ENCODE measurements around the gene CINP. TPM values are rescaled to one million over a fixed set of nuclear protein-coding genes. Genes with fewer than 3 reads are reported as not detected.

CINP gene
- total RNA-seq, 1 experiment from 2014 or later: 54.6 TPM

DNA sequence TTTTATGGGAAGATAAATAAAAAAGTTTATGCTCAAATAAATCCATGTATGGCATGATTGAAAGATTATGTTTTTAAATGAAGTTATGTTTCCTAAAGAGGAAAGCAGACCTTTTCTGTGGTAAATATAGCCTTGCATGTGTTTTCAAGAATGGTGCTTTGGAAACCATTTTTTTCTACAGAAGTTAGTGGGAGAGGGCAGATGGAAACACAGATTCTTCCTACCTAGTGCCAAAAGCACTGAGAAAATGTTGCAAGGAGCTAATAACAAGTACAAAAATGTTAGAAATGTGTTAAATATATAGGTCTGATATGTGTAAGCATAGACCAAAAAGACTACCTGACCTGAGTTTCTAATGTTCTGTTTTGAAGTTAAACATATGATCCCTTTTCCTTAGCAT is 24.4 kb upstream of the CINP start:
- Histone ChIP-seq H3K79me2 (ENCODE audit: low read depth) (no peaks in the 10 kb centered on the region), H3F3A (ENCODE audit: insufficient read depth, low read depth) (peaks cover 7% of the 10 kb centered on the region; the same call in 1 of the 2 replicates), H3K27me3 (ENCODE audit: insufficient read depth, low read depth) (no peaks in the 10 kb centered on the region), H3K4me3 (no peak overlapping the region), H3K27ac (no peak overlapping the region), H2AFZ (no peak overlapping the region), H3K9me3 (ENCODE audit: insufficient read depth, low read depth) (no peaks in the 10 kb centered on the region), H3K36me3 (ENCODE audit: low read depth) (no peaks in the 10 kb centered on the region; the same call in 1 of the 2 replicates), H3K4me2 (no peak overlapping the region), H3K9me2 (ENCODE audit: insufficient read depth) (no peaks in the 10 kb centered on the region), H3K4me1 (replicated peaks; ENCODE audit: insufficient read depth) (peaks cover 11% of the 10 kb centered on the region), H4K20me1 (ENCODE audit: insufficient read depth) (no peaks in the 10 kb centered on the region)
- no peak for TF ChIP-seq EZH2 (IDR thresholded peaks at IDR 0.05; ENCODE audit: low read depth)
- TF ChIP-seq, protein P1, sequence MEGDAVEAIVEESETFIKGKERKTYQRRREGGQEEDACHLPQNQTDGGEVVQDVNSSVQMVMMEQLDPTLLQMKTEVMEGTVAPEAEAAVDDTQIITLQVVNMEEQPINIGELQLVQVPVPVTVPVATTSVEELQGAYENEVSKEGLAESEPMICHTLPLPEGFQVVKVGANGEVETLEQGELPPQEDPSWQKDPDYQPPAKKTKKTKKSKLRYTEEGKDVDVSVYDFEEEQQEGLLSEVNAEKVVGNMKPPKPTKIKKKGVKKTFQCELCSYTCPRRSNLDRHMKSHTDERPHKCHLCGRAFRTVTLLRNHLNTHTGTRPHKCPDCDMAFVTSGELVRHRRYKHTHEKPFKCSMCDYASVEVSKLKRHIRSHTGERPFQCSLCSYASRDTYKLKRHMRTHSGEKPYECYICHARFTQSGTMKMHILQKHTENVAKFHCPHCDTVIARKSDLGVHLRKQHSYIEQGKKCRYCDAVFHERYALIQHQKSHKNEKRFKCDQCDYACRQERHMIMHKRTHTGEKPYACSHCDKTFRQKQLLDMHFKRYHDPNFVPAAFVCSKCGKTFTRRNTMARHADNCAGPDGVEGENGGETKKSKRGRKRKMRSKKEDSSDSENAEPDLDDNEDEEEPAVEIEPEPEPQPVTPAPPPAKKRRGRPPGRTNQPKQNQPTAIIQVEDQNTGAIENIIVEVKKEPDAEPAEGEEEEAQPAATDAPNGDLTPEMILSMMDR (conservative IDR thresholded peaks at IDR 0.05): no peak
- CTCF ChIA-PET: no interaction called here
- no peak for DNase-seq
- POLR2A ChIA-PET (ENCODE audit: unreplicated experiment): no interaction called here
- intact Hi-C loops (cut with micrococcal nuclease; ENCODE audit: unreplicated experiment): no loop called here
- BruUV-seq (replicated peaks): no TSS peak

- intact Hi-C loops (cut with micrococcal nuclease; ENCODE audit: unreplicated experiment): no loop called here
- Histone ChIP-seq H3K9me3 (ENCODE audit: insufficient read depth, low read depth) (no peaks in the 10 kb centered on the region), H3K36me3 (ENCODE audit: low read depth) (peaks cover 33% of the 10 kb centered on the region), H3K27ac (no peak overlapping the region), H3K79me2 (ENCODE audit: low read depth) (no peaks in the 10 kb centered on the region), H3K4me2 (no peak overlapping the region), H3K4me1 (replicated peaks; ENCODE audit: insufficient read depth) (no peaks in the 10 kb centered on the region), H3F3A (ENCODE audit: insufficient read depth, low read depth) (0 out of 2 replicates have a peak, but pooled peaks cover 4% of the 10 kb centered on the region), H3K9me2 (ENCODE audit: insufficient read depth) (no peaks in the 10 kb centered on the region), H2AFZ (no peak overlapping the region), H3K4me3 (no peak overlapping the region), H4K20me1 (ENCODE audit: insufficient read depth) (peaks cover 3% of the 10 kb centered on the region), H3K27me3 (ENCODE audit: insufficient read depth, low read depth) (no peaks in the 10 kb centered on the region)
- no peak for DNase-seq
- TF ChIP-seq, protein P1 (conservative IDR thresholded peaks at IDR 0.05): no peak
- TF ChIP-seq EZH2 (IDR thresholded peaks at IDR 0.05; ENCODE audit: low read depth): no peak
- BruUV-seq (replicated peaks): no TSS peak
- ChIA-PET POLR2A (ENCODE audit: unreplicated experiment) (no interaction called here), CTCF (no interaction called here)
Measured at GRCh38 chr14:102378830-102379229, 16.1 kb upstream of the CINP start.

GRCh38 chr14:102377696-102378095 is 15.0 kb upstream of the CINP start:
- no peak for TF ChIP-seq EZH2 (IDR thresholded peaks at IDR 0.05; ENCODE audit: low read depth)
- TF ChIP-seq, protein P1 (conservative IDR thresholded peaks at IDR 0.05): no peak
- H3K4me3 ChIP-seq: no peak overlapping the region
- peaks cover 33% of the 10 kb centered on the region for H3K36me3 ChIP-seq (ENCODE audit: low read depth)
- ChIA-PET CTCF (no interaction called here), POLR2A (ENCODE audit: unreplicated experiment) (no interaction called here)
- no peak overlapping the region for H3K27ac ChIP-seq
- H3K9me3 ChIP-seq (ENCODE audit: insufficient read depth, low read depth): no peaks in the 10 kb centered on the region
- DNase-seq: no peak
- H3K4me1 ChIP-seq (replicated peaks; ENCODE audit: insufficient read depth): no peaks in the 10 kb centered on the region
- H3F3A ChIP-seq (ENCODE audit: insufficient read depth, low read depth): peaks cover 4% of the 10 kb centered on the region; the same call in 1 of the 2 replicates
- H3K4me2 ChIP-seq: no peak overlapping the region
- no peaks in the 10 kb centered on the region for H3K9me2 ChIP-seq (ENCODE audit: insufficient read depth)
- BruUV-seq (replicated peaks): no TSS peak
- intact Hi-C loops (cut with micrococcal nuclease; ENCODE audit: unreplicated experiment): no loop called here
- no peak overlapping the region for H2AFZ ChIP-seq
- no peaks in the 10 kb centered on the region for H3K79me2 ChIP-seq (ENCODE audit: low read depth)
- H3K27me3 ChIP-seq (ENCODE audit: insufficient read depth, low read depth): no peaks in the 10 kb centered on the region
- H4K20me1 ChIP-seq (ENCODE audit: insufficient read depth): peaks cover 3% of the 10 kb centered on the region

Measured in PC-9 (cell line).